Astrocyte (in vitro differentiated cells and primary cell): Measurements from ENCODE around the gene TDP1. TPM values are rescaled to one million over a fixed set of nuclear protein-coding genes. Genes with fewer than 3 reads are reported as not detected.
A peak's percentile ranks its signal among the peaks of the same experiment; 100 is the strongest.

Experiments
- DNase-seq: peaks from one replicate; pipeline ENCODE4 v3.0.0-alpha.2; 2010; ENCODE audit warnings: low read depth
- FAIRE-seq: peaks from 2 replicates; lab custom pipeline; 2011; peaks lifted over from hg19 to GRCh38; lab: Jason Lieb, UNC
- H2AFZ ChIP-seq: 2 replicates; pipeline ENCODE4 v1.6.0; 2012; ENCODE audit warnings: low read depth, low read length, inconsistent platforms
- H3K27ac ChIP-seq: 2 replicates; pipeline ENCODE4 v1.5.1; 2011; ENCODE audit warnings: low read depth, low read length, inconsistent platforms
- H3K27me3 ChIP-seq: 2 replicates; pipeline ENCODE4 v1.6.0; 2011; ENCODE audit warnings: low read length, inconsistent platforms; ENCODE audit not compliant: insufficient read depth
- H3K36me3 ChIP-seq: 2 replicates; pipeline ENCODE4 v1.5.1; 2011; ENCODE audit warnings: low read length, inconsistent platforms; ENCODE audit not compliant: insufficient read depth
- H3K4me1 ChIP-seq: 2 replicates; pipeline ENCODE4 v1.5.1; 2011; ENCODE audit warnings: low read length, inconsistent platforms; ENCODE audit not compliant: insufficient read depth
- H3K4me2 ChIP-seq: 2 replicates; pipeline ENCODE4 v1.6.0; 2012; ENCODE audit warnings: low read length, inconsistent platforms
- H3K4me3 ChIP-seq: 2 replicates; pipeline ENCODE4 v1.5.1; 2011; ENCODE audit warnings: low read depth, mild to moderate bottlenecking, low read length, inconsistent platforms; ENCODE audit not compliant: insufficient read depth
- H3K79me2 ChIP-seq: 2 replicates; pipeline ENCODE4 v1.6.0; 2012; ENCODE audit warnings: mild to moderate bottlenecking, low read length, inconsistent platforms; ENCODE audit not compliant: insufficient read depth
- H3K9ac ChIP-seq: 2 replicates; pipeline ENCODE4 v1.6.0; 2012; ENCODE audit warnings: mild to moderate bottlenecking, low read length, inconsistent platforms
- H3K9me3 ChIP-seq: 2 replicates; pipeline ENCODE4 v1.5.1; 2012; ENCODE audit warnings: low read depth, mild to moderate bottlenecking, low read length, inconsistent platforms; ENCODE audit not compliant: insufficient read depth
- H4K20me1 ChIP-seq: 2 replicates; pipeline ENCODE4 v1.6.0; 2012; ENCODE audit warnings: low read length, inconsistent platforms; ENCODE audit not compliant: insufficient read depth
- H3K27ac Mint-ChIP-seq: one replicate; pipeline ENCODE4 v1.8.0; 2021; ENCODE audit warnings: mild to moderate bottlenecking, mixed read lengths; ENCODE audit not compliant: unreplicated experiment
- H3K27me3 Mint-ChIP-seq: one replicate; pipeline ENCODE4 v1.8.0; 2021; ENCODE audit warnings: low read depth, mixed read lengths; ENCODE audit not compliant: unreplicated experiment
- H3K36me3 Mint-ChIP-seq: one replicate; pipeline ENCODE4 v1.8.0; 2021; ENCODE audit warnings: low read depth, mixed read lengths; ENCODE audit not compliant: unreplicated experiment
- H3K4me1 Mint-ChIP-seq: one replicate; pipeline ENCODE4 v1.8.0; 2021; ENCODE audit warnings: low read depth, mixed read lengths; ENCODE audit not compliant: unreplicated experiment
- H3K4me3 Mint-ChIP-seq: one replicate; pipeline ENCODE4 v1.8.0; 2021; ENCODE audit warnings: mild to moderate bottlenecking, moderate library complexity, mixed read lengths; ENCODE audit not compliant: unreplicated experiment
- H3K9me3 Mint-ChIP-seq: one replicate; pipeline ENCODE4 v1.8.0; 2021; ENCODE audit warnings: mild to moderate bottlenecking, mixed read lengths; ENCODE audit not compliant: unreplicated experiment
- CTCF ChIP-seq: IDR thresholded peaks from 2 replicates; pipeline ENCODE4 v1.5.1; 2011; ENCODE audit warnings: low read depth, mild to moderate bottlenecking, inconsistent platforms, low read length, moderate library complexity; ENCODE audit not compliant: insufficient read depth
- EZH2 ChIP-seq: IDR thresholded peaks from 2 replicates; pipeline ENCODE4 v1.6.1; 2012; ENCODE audit warnings: mild to moderate bottlenecking, low read length, inconsistent platforms; ENCODE audit not compliant: insufficient read depth
- total RNA-seq: library from RNA; stranded (reverse); gene quantifications from 2 replicates; pipeline ENCODE4 v1.2.1, GENCODE V29; 2021

The TDP1 gene
- total RNA-seq, 1 donor from 2014 or later, result 17.0 TPM

DNA sequence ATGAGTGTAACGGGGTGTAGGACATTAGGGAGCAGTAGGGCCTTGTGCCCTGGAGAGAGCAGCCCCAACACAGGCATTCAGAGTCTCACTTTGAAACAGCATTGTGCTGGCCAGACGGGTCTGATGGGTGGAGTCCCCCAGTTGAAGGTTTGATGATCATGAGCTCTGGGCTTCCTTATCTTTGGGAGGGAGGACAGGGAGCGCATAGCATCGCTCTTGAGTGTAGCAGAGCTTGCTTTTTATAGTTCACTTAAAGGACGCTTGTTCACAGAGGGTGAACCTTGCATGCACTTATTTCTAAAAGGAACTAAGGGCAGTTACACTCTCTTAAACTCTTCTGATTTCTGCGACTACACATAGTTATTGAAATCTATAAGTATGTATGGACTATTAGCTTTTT lies 116.6 kb downstream of the TDP1 start:
- Histone ChIP-seq H3K27ac (no peak overlapping the region), H3K27me3 (peaks cover 25% of the 10 kb centered on the region), H3K36me3 (no peaks in the 10 kb centered on the region), H4K20me1 (no peaks in the 10 kb centered on the region), H3K79me2 (no peaks in the 10 kb centered on the region), H3K9me3 (no peaks in the 10 kb centered on the region), H3K4me2 (no peak overlapping the region), H3K9ac (no peak overlapping the region), H2AFZ (no peak overlapping the region), H3K4me1 (no peaks in the 10 kb centered on the region), H3K4me3 (no peak overlapping the region)
- TF ChIP-seq CTCF (no peak), EZH2 (no peak)
- Mint-ChIP-seq H3K9me3 (peaks cover 3% of the 10 kb centered on the region), H3K4me3 (no peak overlapping the region), H3K27me3 (peaks cover 30% of the 10 kb centered on the region), H3K36me3 (no peaks in the 10 kb centered on the region), H3K27ac (no peak overlapping the region), H3K4me1 (no peaks in the 10 kb centered on the region)
- DNase-seq (no peak), FAIRE-seq (no peak)

DNA sequence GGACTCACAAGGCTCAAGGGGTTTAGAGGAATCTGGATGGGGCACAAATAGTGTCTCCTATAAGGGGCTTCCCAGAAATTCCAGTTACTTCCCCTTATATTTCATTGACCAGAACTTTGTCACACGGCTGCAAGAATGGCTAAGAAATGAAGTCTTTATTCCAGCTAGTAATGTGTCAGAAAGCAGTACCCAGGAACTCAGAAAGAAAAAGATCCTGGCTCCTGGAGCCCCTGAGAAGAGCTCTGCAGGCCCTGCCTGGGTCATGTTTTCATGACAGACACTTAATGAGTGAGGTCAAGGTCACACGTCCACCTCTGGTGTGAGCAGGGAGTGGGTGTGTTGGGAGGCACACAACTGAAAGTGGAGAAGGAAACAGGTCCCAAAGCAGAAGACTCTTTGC lies 123.8 kb downstream of the TDP1 start:
- Mint-ChIP-seq H3K4me3 (no peak overlapping the region), H3K4me1 (no peaks in the 10 kb centered on the region), H3K9me3 (no peaks in the 10 kb centered on the region), H3K27ac (no peak overlapping the region), H3K27me3 (peaks cover 17% of the 10 kb centered on the region), H3K36me3 (peaks cover 2% of the 10 kb centered on the region)
- Histone ChIP-seq H3K79me2 (no peaks in the 10 kb centered on the region), H2AFZ (no peak overlapping the region), H4K20me1 (no peaks in the 10 kb centered on the region), H3K36me3 (no peaks in the 10 kb centered on the region), H3K9ac (no peak overlapping the region), H3K27me3 (peaks cover 13% of the 10 kb centered on the region), H3K27ac (no peak overlapping the region), H3K4me3 (no peak overlapping the region), H3K4me2 (no peak overlapping the region), H3K4me1 (no peaks in the 10 kb centered on the region), H3K9me3 (no peaks in the 10 kb centered on the region)
- FAIRE-seq (no peak), DNase-seq (no peak)
- TF ChIP-seq EZH2, result no peak
- no peak for TF ChIP-seq CTCF

- Histone ChIP-seq H3K4me1 (peaks cover 6% of the 10 kb centered on the region), H4K20me1 (no peaks in the 10 kb centered on the region), H3K27ac (no peak overlapping the region), H3K4me2 (no peak overlapping the region), H3K9ac (no peak overlapping the region), H3K9me3 (no peaks in the 10 kb centered on the region), H3K27me3 (peaks cover 5% of the 10 kb centered on the region), H3K36me3 (no peaks in the 10 kb centered on the region), H2AFZ (no peak overlapping the region), H3K79me2 (no peaks in the 10 kb centered on the region), H3K4me3 (no peak overlapping the region)
- DNase-seq (peak; percentile 87), FAIRE-seq (no peak)
- Mint-ChIP-seq H3K27ac (no peak overlapping the region), H3K4me3 (no peak overlapping the region), H3K27me3 (peaks cover 3% of the 10 kb centered on the region), H3K36me3 (no peaks in the 10 kb centered on the region), H3K4me1 (no peaks in the 10 kb centered on the region), H3K9me3 (peaks cover 12% of the 10 kb centered on the region)
- TF ChIP-seq EZH2 (no peak), CTCF (no peak)
These were observed 131.7 kb downstream of the TDP1 start for GRCh38 chr14:90087433-90087832.
